Parathyroid adenoma (tissue), 2 donors: ENCODE results near the gene SUOX.
"Not testable (repeated sequence)": the region's sequence is repeated elsewhere in the genome, so short reads cannot be mapped to it uniquely, and the experiment has no call there.

Source experiments
- H2AFZ ChIP-seq: fragments of 300-600 bp; sonication (generic); one replicate; pipeline ENCODE4 v1.7.0; 2017; ENCODE audit warnings: antibody characterized with exemption, mild to moderate bottlenecking
- H3K27ac ChIP-seq: fragments of 300-600 bp; sonication (generic); one replicate; pipeline ENCODE4 v1.7.0; 2017
- H3K27me3 ChIP-seq: fragments of 300-600 bp; sonication (generic); one replicate; pipeline ENCODE4 v1.7.0; 2017; ENCODE audit warnings: low read length; ENCODE audit not compliant: control insufficient read depth, insufficient read depth
- H3K36me3 ChIP-seq: fragments of 300-600 bp; sonication (generic); one replicate; pipeline ENCODE4 v1.7.0; 2017; ENCODE audit warnings: low read length; ENCODE audit not compliant: control insufficient read depth, insufficient read depth
- H3K4me1 ChIP-seq: fragments of 300-600 bp; sonication (generic); one replicate; pipeline ENCODE4 v1.7.0; 2017; ENCODE audit warnings: control low read depth
- H3K4me2 ChIP-seq: fragments of 300-600 bp; sonication (generic); one replicate; pipeline ENCODE4 v1.7.0; 2017; ENCODE audit warnings: low read length
- H3K4me3 ChIP-seq: fragments of 300-600 bp; sonication (generic); one replicate; pipeline ENCODE4 v1.7.0; 2017; ENCODE audit warnings: low read depth, low read length
- H3K79me2 ChIP-seq: fragments of 300-600 bp; sonication (generic); one replicate; pipeline ENCODE4 v1.7.0; 2017; ENCODE audit warnings: control low read depth
- H3K9ac ChIP-seq: fragments of 300-600 bp; sonication (generic); one replicate; pipeline ENCODE4 v1.7.0; 2017; ENCODE audit warnings: mild to moderate bottlenecking
- H3K9me3 ChIP-seq: fragments of 300-600 bp; sonication (generic); one replicate; pipeline ENCODE4 v1.7.0; 2017; ENCODE audit warnings: low read length; ENCODE audit not compliant: control insufficient read depth
- TF ChIP-seq, protein P1 (sequence below): fragments of 300-600 bp; sonication (generic); IDR thresholded peaks from one replicate; pipeline ENCODE4 v1.7.0; 2017; ENCODE audit warnings: antibody characterized with exemption, mild to moderate bottlenecking
- donor health status: primary hyperparathyroidism.

Gene SUOX

DNA sequence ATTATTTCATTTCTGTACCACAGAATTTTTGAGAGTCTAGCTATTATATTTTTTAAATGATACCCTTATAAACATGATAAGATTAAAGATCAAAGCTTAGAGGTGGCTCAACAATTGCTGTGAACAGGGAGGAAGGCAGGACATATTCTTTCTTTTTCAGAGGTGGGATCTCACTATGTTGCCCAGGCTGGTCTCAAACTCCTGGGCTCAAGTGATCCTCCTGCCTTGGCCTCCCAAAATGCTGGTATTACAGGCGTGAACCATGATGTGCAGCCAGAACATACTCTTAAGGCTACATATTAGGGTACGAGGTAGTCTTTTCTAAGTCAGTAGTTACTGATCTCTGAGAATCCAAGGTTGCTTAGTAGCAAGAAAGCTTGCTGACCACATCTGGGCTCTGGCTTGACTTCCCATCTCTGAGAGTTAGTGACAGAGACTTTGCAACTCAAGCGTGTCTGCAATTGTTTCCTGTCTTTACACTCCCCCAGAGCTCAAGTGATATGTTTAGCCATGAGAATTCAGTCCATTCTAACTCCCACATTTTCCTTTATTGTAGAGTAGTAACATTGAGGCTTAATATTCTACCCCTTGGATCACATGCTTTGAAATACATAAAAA, 14.6 kb upstream of the SUOX start:
- Histone ChIP-seq H3K27ac (no peak overlapping the region), H3K36me3 (no peaks in the 10 kb centered on the region), H3K4me2 (no peak overlapping the region), H3K79me2 (peaks cover 28% of the 10 kb centered on the region), H3K9ac (no peak overlapping the region), H3K9me3 (no peaks in the 10 kb centered on the region), H3K27me3 (no peaks in the 10 kb centered on the region), H3K4me1 (peaks cover 11% of the 10 kb centered on the region), H2AFZ (no peak overlapping the region), H3K4me3 (no peak overlapping the region)
- TF ChIP-seq, protein P1, sequence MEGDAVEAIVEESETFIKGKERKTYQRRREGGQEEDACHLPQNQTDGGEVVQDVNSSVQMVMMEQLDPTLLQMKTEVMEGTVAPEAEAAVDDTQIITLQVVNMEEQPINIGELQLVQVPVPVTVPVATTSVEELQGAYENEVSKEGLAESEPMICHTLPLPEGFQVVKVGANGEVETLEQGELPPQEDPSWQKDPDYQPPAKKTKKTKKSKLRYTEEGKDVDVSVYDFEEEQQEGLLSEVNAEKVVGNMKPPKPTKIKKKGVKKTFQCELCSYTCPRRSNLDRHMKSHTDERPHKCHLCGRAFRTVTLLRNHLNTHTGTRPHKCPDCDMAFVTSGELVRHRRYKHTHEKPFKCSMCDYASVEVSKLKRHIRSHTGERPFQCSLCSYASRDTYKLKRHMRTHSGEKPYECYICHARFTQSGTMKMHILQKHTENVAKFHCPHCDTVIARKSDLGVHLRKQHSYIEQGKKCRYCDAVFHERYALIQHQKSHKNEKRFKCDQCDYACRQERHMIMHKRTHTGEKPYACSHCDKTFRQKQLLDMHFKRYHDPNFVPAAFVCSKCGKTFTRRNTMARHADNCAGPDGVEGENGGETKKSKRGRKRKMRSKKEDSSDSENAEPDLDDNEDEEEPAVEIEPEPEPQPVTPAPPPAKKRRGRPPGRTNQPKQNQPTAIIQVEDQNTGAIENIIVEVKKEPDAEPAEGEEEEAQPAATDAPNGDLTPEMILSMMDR: no peak

DNA sequence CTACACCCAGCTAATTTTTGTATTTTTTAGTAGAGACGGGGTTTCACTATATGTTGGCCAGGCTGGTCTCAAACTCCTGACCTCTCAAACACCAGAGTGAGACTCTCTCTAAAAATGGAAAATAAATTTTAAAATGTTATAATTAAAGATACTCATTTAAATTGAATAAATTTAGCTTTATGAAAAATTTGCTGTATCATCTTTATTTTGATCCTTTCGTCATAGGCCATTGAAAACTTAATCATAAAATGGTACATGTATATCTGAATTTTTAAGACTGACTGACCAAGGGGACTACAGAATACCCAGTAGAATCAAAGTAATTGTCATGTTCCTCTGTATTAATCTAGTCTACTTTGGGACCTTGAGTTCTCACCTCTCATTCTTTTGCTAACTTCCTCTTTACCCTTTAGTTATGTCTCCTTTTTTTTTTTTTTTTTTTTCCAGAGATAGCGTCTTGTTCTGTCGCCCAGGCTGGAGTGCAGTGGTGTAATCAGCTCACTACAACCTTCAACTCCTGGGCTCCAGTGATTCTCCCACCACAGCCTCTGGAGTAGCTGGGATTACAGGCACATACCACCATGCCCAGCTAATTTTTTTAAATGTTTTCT, 13.7 kb upstream of the SUOX start:
- no peaks in the 10 kb centered on the region for H3K36me3 ChIP-seq
- H3K4me1 ChIP-seq: peaks cover 11% of the 10 kb centered on the region
- no peaks in the 10 kb centered on the region for H3K27me3 ChIP-seq
- no peaks in the 10 kb centered on the region for H3K9me3 ChIP-seq
- H3K9ac ChIP-seq: no peak overlapping the region
- H3K4me2 ChIP-seq: no peak overlapping the region
- no peak overlapping the region for H3K27ac ChIP-seq
- H2AFZ ChIP-seq: no peak overlapping the region
- H3K79me2 ChIP-seq: peaks cover 19% of the 10 kb centered on the region
- no peak overlapping the region for H3K4me3 ChIP-seq
- TF ChIP-seq, protein P1: no peak

DNA sequence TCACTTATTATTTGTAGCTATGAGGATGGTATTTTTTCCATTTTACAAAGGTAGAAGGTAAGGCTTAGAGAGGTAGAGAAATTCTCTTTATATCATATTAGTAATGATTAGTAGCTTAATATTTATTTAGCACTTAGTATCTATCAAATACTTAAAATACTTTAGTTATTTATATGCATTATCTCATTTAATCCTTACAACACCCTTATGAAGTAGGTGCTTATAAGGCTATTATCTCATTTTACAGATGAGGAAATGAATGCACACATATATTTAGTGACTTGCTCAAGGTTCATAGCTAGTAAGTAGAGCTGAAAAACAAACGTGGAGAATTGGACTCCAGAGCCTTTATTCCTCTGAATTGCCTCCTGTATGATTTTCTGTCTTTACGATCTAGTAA, 12.2 kb upstream of the SUOX start:
- Histone ChIP-seq H2AFZ (no peak overlapping the region), H3K4me2 (no peak overlapping the region), H3K27me3 (no peaks in the 10 kb centered on the region), H3K36me3 (no peaks in the 10 kb centered on the region), H3K27ac (no peak overlapping the region), H3K79me2 (peaks cover 7% of the 10 kb centered on the region), H3K4me1 (peaks cover 11% of the 10 kb centered on the region), H3K4me3 (no peak overlapping the region), H3K9ac (no peak overlapping the region), H3K9me3 (no peaks in the 10 kb centered on the region)
- TF ChIP-seq, protein P1: no peak

DNA sequence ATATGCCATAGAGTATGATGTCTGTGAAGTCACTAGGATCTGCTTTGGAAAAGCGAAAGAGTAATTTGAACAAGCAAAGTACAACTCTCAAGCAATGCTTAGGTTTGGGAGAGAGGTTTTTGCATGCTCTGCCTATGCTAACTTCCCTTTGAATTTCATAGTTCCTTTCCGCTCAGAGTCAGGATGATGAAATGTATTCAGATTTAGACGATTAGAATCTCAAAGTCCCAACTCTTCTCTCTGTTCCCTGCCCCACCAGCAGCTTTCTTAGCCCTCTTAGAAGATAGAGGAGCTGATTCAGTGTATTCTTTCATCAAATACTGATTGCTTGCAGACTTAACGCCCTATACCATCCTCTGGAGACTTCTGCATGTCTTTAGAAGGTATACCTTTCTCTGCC, 11.7 kb upstream of the SUOX start:
- peaks cover 4% of the 10 kb centered on the region for H3K79me2 ChIP-seq
- H3K4me3 ChIP-seq: no peak overlapping the region
- H3K36me3 ChIP-seq: no peaks in the 10 kb centered on the region
- H2AFZ ChIP-seq: no peak overlapping the region
- no peaks in the 10 kb centered on the region for H3K27me3 ChIP-seq
- H3K9me3 ChIP-seq: no peaks in the 10 kb centered on the region
- no peak overlapping the region for H3K9ac ChIP-seq
- H3K4me1 ChIP-seq: peaks cover 11% of the 10 kb centered on the region
- no peak overlapping the region for H3K4me2 ChIP-seq
- H3K27ac ChIP-seq: no peak overlapping the region
- TF ChIP-seq, protein P1: no peak

DNA sequence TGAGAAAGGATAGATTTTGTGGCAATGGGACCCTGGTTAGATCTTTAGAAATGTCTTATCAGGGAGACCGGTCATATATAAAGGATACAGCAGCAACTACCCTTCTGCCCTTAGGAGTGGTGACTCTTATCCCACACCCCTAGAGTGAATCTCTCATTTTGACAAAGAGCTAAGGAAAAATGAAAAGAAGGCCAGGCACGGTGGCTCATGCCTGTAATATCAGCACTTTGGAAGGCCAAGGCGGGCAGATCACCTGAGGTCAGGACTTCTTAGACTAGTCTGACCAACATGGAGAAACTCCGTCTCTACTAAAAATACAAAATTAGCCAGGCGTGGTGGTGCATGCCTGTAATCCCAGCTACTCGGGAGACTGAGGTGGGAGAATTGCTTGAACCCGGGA, 11.1 kb upstream of the SUOX start:
- not testable (repeated sequence) for H3K9ac ChIP-seq, H3K4me3 ChIP-seq, H2AFZ ChIP-seq, H3K27ac ChIP-seq, H3K36me3 ChIP-seq, H3K27me3 ChIP-seq, H3K9me3 ChIP-seq, H3K79me2 ChIP-seq, H3K4me2 ChIP-seq
- peaks cover 11% of the 10 kb centered on the region for H3K4me1 ChIP-seq
